ENCODE results near the gene TCF4. TPM values are rescaled to one million over a fixed set of nuclear protein-coding genes. Genes with fewer than 3 reads are reported as not detected.

Gene TCF4
- total RNA-seq, 1 donor from 2014 or later = 77.3 TPM

GRCh38 chr18:55226044-55226443 lies 361.9 kb downstream of the TCF4 start:
- DNase-seq (ENCODE audit: extremely low spot score, unreplicated experiment) = no peak
- Mint-ChIP-seq H3K36me3 (ENCODE audit: unreplicated experiment) (peaks cover 35% of the 10 kb centered on the region), H3K27ac (ENCODE audit: unreplicated experiment) (no peak overlapping the region), H3K4me3 (ENCODE audit: unreplicated experiment) (no peak overlapping the region), H3K4me1 (ENCODE audit: unreplicated experiment) (peaks cover 51% of the 10 kb centered on the region), H3K27me3 (ENCODE audit: unreplicated experiment) (no peaks in the 10 kb centered on the region), H3K9me3 (ENCODE audit: unreplicated experiment) (no peaks in the 10 kb centered on the region)
- no peak for TF ChIP-seq CTCF (IDR thresholded peaks at IDR 0.05)

GRCh38 chr18:55224086-55224625 lies 363.8 kb downstream of the TCF4 start:
- H3K27ac Mint-ChIP-seq (ENCODE audit: unreplicated experiment) = peak overlapping the region; percentile 82
- no peaks in the 10 kb centered on the region for H3K27me3 Mint-ChIP-seq (ENCODE audit: unreplicated experiment)
- peaks cover 5% of the 10 kb centered on the region for H3K9me3 Mint-ChIP-seq (ENCODE audit: unreplicated experiment)
- peaks cover 56% of the 10 kb centered on the region for H3K4me1 Mint-ChIP-seq (ENCODE audit: unreplicated experiment)
- H3K36me3 Mint-ChIP-seq (ENCODE audit: unreplicated experiment) = peaks cover 22% of the 10 kb centered on the region
- H3K4me3 Mint-ChIP-seq (ENCODE audit: unreplicated experiment) = peak overlapping the region; percentile 52
- no peak for TF ChIP-seq CTCF (IDR thresholded peaks at IDR 0.05)
- no peak for DNase-seq (ENCODE audit: extremely low spot score, unreplicated experiment)

- TF ChIP-seq CTCF (IDR thresholded peaks at IDR 0.05) = no peak
- Mint-ChIP-seq H3K27me3 (ENCODE audit: unreplicated experiment) (no peaks in the 10 kb centered on the region), H3K27ac (ENCODE audit: unreplicated experiment) (no peak overlapping the region), H3K9me3 (ENCODE audit: unreplicated experiment) (peaks cover 5% of the 10 kb centered on the region), H3K4me1 (ENCODE audit: unreplicated experiment) (peaks cover 46% of the 10 kb centered on the region), H3K36me3 (ENCODE audit: unreplicated experiment) (peaks cover 7% of the 10 kb centered on the region), H3K4me3 (ENCODE audit: unreplicated experiment) (no peak overlapping the region)
- DNase-seq (ENCODE audit: extremely low spot score, unreplicated experiment) = no peak
These were observed 366.4 kb downstream of the TCF4 start for GRCh38 chr18:55221622-55222021.

GRCh38 chr18:55220523-55220922 lies 367.5 kb downstream of the TCF4 start:
- DNase-seq (ENCODE audit: extremely low spot score, unreplicated experiment) = no peak

GRCh38 chr18:55219823-55220222 lies 368.2 kb downstream of the TCF4 start:
- Mint-ChIP-seq H3K36me3 (ENCODE audit: unreplicated experiment) (peaks cover 5% of the 10 kb centered on the region), H3K4me1 (ENCODE audit: unreplicated experiment) (peaks cover 29% of the 10 kb centered on the region), H3K27ac (ENCODE audit: unreplicated experiment) (no peak overlapping the region), H3K27me3 (ENCODE audit: unreplicated experiment) (peaks cover 4% of the 10 kb centered on the region), H3K9me3 (ENCODE audit: unreplicated experiment) (peaks cover 5% of the 10 kb centered on the region), H3K4me3 (ENCODE audit: unreplicated experiment) (no peak overlapping the region)
- no peak for TF ChIP-seq CTCF (IDR thresholded peaks at IDR 0.05)
- DNase-seq (ENCODE audit: extremely low spot score, unreplicated experiment) = no peak

More at GRCh38 chr18:55220523-55220922, 367.5 kb downstream of the TCF4 start:
- no peak overlapping the region for H3K4me3 Mint-ChIP-seq (ENCODE audit: unreplicated experiment)
- no peak overlapping the region for H3K27ac Mint-ChIP-seq (ENCODE audit: unreplicated experiment)
- H3K36me3 Mint-ChIP-seq (ENCODE audit: unreplicated experiment) = peaks cover 5% of the 10 kb centered on the region
- peaks cover 5% of the 10 kb centered on the region for H3K9me3 Mint-ChIP-seq (ENCODE audit: unreplicated experiment)
- peaks cover 36% of the 10 kb centered on the region for H3K4me1 Mint-ChIP-seq (ENCODE audit: unreplicated experiment)
- H3K27me3 Mint-ChIP-seq (ENCODE audit: unreplicated experiment) = no peaks in the 10 kb centered on the region
- TF ChIP-seq CTCF (IDR thresholded peaks at IDR 0.05) = no peak

All from osteocyte (in vitro differentiated cells).